T-helper 1 cell (primary cell): ENCODE data around the gene SLC35E1.
"Not testable (repeated sequence)": the region's sequence is repeated elsewhere in the genome, so short reads cannot be mapped to it uniquely, and the experiment has no call there.

ENCODE experiments used
- DNase-seq, 5 donors: peaks; one replicate each; pipeline ENCODE4 v3.0.0-alpha.2; 2012 to 2020

The SLC35E1 gene

DNA sequence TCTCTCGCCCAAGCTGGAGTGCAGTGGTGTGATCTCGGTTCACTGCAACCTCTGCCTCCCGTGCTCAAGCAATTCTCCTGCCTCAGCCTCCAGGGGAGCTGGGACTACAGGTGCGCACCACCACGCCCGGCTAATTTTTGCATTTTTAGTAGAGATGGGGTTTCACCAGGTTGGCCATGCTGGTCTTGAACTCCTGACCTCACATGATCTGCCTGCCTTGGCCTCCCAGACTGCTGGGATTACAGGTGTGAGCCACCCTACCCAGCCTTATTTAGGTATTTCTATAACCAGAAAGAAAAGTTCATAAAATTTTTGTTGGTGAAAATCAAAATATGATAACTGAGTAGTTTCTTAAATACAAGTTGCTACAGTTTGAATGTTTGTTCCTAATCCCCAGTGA, 28.5 kb downstream of the SLC35E1 start:
- DNase-seq, result not testable (repeated sequence)

GRCh38 chr19:16542910-16543472, 29.2 kb downstream of the SLC35E1 start:
- DNase-seq, result no peak

- DNase-seq, result peak; percentile 90 to 95 (median 93)
Measured at GRCh38 chr19:16542045-16542909, 29.9 kb downstream of the SLC35E1 start, which contains the start of gene CHERP. Gene CHERP, minus strand, starts transcription at chr19:16542437. Its CDS starts 59 bp downstream, at chr19:16542378.

DNA sequence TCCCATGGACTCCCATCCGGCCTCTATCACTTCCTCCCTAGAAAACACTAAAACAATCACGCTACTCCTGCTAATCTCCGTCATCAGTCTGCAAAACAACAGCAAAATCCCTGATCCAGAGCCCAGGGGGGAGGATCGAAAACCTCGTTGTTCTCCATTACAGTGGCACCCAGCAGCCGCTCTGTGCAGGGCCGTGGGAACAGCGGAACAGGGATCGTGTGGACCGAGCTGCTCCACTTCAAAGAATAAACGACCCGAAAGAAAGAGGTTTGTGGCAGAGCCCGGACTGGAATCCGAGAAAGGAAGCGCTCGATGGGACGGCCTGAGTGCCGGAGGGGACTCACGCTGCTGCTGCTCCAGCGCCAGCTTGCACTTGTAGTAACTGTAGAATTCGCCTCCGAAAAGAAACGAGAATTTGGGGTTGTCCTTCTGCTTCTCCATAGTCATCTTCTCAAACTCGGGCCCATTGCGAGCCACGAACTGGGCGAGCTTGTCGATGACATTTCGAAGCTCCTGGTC, 30.6 kb downstream of the SLC35E1 start:
- peak in 1 of 5 donors; percentile 12 for DNase-seq

- no peak for DNase-seq
Measured at GRCh38 chr19:16540948-16541347, 31.3 kb downstream of the SLC35E1 start.

DNA sequence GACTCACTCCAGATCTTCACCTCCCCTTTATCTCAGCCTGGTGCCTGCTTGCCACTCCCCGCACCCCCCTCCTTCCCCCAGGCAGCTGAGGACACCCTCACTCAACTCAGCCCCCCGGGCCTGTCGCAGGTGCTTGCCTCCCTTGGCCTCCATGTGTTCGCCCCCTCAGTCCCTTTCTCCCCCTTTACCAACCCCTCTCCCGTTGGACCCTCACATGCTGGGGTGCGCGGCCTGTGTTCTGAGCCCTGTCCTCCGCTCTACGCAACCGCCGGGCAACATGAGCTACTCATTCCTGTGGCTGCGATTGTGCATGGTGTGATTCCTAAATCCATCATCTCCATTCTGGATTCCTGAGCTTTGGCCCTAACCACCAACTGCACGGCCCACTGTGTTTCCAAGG, 35.1 kb downstream of the SLC35E1 start:
- no peak for DNase-seq

- DNase-seq, result no peak
Measured at GRCh38 chr19:16536130-16536529, 36.1 kb downstream of the SLC35E1 start.

- DNase-seq, result no peak
Measured at GRCh38 chr19:16535381-16535780, 36.8 kb downstream of the SLC35E1 start.

DNA sequence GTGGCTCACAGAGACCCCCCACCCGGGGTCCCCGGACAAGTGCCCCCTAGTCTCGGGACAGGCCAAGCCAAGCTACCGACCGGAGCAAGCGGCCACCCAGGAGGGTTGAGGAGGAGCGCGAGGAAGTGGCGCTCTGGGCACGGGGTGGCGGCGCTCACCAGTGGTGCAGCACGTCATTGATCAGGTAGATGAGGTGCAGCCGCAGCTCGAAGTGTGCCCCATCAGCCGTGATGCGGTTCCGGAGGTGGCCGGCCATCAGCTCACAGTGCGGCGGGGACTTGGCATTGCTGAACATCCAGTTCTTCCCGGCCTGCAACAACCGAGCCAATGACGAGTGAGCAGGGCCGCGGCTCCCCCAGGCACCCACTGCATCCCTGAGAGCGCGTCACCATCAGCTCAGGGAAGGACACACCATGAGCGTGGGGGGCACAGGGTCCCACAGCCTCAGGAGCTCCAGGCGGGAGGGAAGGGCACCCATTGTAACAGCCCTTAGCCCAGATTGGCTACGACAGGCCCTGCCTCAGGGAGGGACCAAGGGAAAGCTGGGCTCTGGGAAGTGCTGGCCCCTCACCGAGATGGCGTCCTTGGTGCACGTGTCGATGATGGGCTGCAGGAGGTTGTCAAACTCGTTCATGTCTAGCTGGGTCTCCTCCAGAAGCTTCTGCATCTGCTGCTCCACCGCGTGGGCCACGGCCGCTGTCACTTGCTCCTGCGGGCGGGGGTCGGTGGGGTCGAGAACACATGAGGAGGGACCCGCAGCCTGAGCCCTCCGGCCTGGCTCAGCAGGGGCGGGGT, 39.6 kb downstream of the SLC35E1 start:
- no peak for DNase-seq

GRCh38 chr19:16531380-16531669, 40.9 kb downstream of the SLC35E1 start:
- DNase-seq, result no peak

- DNase-seq, result no peak
Measured at GRCh38 chr19:16530540-16531379, 41.5 kb downstream of the SLC35E1 start.

DNA sequence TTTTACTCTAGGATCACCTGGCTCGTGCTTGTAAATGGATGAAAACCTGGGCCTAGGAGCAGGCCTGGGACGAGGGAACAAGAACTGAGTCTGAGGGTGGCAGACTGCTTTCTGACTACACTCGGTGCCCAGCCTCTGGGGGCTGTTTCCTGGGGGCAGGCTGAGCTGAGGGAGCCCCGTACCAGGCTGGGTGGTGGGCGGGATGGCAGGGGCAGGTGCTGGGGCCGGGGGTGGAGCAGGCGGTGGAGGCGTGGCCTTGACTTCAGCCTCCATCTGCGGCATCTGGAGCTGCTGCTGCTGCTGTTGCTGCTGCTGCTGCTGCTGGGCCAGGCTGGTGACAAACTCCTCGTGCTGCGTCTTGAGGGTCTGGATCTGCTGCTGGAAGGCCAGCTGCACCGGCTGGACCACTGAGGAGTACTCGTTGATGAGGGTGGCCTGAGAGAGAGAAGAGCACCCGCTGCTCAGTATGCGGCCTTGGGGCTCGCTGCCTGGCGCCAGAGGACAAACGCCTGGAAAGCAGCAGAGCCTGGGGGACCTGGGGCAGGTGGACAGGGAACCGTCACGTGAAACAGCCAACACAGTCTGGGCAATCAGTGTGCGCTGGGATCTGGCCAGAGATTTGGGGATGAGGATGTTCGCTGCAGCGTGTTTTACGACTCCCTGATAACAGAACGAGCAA, 42.6 kb downstream of the SLC35E1 start:
- DNase-seq, result no peak

- DNase-seq, result peak in 3 of 5 donors; percentile 25 to 39 (median 26)
Measured at GRCh38 chr19:16527971-16528521, 44.2 kb downstream of the SLC35E1 start.

GRCh38 chr19:16527334-16527935, 44.8 kb downstream of the SLC35E1 start:
- DNase-seq, result no peak

DNA sequence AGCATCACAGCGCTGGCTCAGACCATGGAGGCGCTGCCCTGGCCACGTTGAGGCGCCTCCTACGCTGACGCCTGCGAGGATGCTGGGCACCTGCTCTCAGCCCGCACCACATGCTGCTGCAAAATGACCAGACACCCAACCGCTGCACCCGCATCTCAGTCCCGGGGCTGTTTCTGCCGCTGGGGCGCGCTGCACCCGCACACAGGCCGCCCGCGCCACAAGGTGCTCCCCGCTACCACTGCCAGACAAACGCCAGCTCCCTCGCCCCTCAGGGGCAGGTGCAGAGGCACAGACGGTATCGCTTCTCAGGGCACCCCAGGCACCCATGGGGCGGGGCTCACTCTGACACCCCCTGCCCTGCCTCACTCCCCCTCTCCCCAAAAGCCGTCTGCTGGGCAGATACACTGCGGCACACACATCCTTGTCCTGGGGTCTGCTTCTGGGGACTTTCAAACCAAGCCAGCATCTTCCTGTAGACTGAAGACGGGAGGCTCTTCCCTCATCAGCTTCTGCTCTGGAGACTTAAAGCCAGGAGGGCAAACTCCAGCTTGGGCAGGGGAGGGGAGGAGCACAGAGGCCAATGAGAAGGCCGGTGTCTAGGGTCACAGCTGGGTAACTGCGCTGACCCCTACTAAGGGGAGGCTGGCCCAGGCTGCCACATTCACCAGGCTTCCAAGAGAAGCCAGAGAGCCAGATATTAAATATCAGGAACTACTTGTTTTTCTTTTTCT, 46.3 kb downstream of the SLC35E1 start:
- no peak for DNase-seq

GRCh38 chr19:16524991-16525734, 47.1 kb downstream of the SLC35E1 start:
- DNase-seq, result no peak

GRCh38 chr19:16522559-16523377, 49.4 kb downstream of the SLC35E1 start:
- DNase-seq, result no peak

DNA sequence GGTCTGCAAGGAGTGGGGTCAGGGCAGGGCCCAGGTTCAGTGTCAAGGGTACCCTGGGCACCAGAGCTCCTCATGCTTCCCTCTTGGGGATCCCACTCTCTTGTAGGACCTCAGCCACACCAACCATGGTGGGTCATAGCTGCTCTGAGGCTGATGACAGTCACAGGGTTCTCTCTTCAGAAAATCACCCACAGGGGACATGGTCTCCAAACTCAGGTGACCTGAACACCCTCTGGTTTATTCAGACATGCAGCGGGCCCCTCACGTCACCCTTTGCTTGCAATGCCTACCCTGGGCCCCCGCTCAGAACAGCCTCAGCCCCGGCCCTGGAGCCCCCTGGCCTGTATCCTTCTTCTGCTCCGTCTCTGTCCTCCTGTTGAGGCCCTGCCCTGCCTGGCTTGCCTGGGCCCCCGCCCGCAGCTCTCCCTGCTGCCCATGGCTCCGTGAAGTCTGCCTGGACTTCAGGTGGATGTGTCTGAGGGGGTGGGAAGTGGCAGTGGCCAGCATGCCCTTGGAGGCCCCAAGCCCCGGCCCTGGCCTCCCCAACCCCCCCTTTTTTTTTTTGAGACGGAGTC, 50.4 kb downstream of the SLC35E1 start:
- no peak for DNase-seq
